ENCODE results near the gene FHIT.

DNA sequence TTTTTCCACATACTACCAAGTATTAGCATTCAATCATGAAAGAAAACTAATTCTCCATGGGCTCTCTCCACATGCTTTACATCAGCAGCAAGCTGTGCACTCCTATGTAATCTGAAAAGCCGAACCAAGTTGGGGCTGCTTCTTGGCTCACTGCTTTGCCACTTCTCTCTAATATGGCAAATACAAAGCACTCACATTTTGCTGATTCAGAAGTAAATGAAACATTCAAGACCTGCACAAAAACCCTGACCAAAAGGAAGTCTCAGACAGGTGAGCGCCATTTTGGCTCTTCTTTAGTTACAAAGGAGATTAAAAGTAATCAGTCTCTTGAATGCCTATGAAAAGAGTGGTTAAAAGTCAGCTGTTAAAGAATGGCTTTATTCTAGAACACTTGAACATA, 915.2 kb downstream of the FHIT start:
- TF ChIP-seq, protein P1, sequence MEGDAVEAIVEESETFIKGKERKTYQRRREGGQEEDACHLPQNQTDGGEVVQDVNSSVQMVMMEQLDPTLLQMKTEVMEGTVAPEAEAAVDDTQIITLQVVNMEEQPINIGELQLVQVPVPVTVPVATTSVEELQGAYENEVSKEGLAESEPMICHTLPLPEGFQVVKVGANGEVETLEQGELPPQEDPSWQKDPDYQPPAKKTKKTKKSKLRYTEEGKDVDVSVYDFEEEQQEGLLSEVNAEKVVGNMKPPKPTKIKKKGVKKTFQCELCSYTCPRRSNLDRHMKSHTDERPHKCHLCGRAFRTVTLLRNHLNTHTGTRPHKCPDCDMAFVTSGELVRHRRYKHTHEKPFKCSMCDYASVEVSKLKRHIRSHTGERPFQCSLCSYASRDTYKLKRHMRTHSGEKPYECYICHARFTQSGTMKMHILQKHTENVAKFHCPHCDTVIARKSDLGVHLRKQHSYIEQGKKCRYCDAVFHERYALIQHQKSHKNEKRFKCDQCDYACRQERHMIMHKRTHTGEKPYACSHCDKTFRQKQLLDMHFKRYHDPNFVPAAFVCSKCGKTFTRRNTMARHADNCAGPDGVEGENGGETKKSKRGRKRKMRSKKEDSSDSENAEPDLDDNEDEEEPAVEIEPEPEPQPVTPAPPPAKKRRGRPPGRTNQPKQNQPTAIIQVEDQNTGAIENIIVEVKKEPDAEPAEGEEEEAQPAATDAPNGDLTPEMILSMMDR (IDR thresholded peaks at IDR 0.05): no peak
- TF ChIP-seq EZH2 (IDR thresholded peaks at IDR 0.05): no peak

All from neural progenitor cell (in vitro differentiated cells).